ENCODE results near the gene ETV3. TPM values are rescaled to one million over a fixed set of nuclear protein-coding genes. Genes with fewer than 3 reads are reported as not detected.

The ETV3 gene
- total and polyA plus RNA-seq, 2 of the 13 experiments (the other 11 are each of a cell fraction or from before 2014, with no cell fraction given), result 4.2 to 5.8 TPM

- ChIA-PET CTCF (ENCODE audit: low intra/inter-chr PET ratio, low total read pairs) (no interaction called here), POLR2A (no interaction called here)
- no peak overlapping the region for H3K27ac ChIP-seq (ENCODE audit: extremely low read length, insufficient read depth, low read length)
- no TSS peak for BruUV-seq (replicated peaks)
- no peaks in the 10 kb centered on the region; a peak in 1 of 5 replicates for H3K27me3 ChIP-seq (ENCODE audit: control insufficient read depth in 1 of 2, insufficient read depth in 2 of 2, low read length in 2 of 2)
- no peak overlapping the region for H2AFZ ChIP-seq (ENCODE audit: low read length)
- in situ Hi-C loops (cut with HindIII; ENCODE audit: extremely low pct_ligation_motif_present, low pct_unique_long_range_greater_than_20kb), result no loop called here
- H3K4me1 ChIP-seq (ENCODE audit: insufficient read depth, low read length), result peaks cover 33% of the 10 kb centered on the region
- no peaks in the 10 kb centered on the region for H3K9me3 ChIP-seq (ENCODE audit: low read length)
- intact Hi-C loops (cut with micrococcal nuclease; ENCODE audit: unreplicated experiment), result loop anchor here (5.0 kb wide), 1 partner anchor 43 kb away; no protein-coding TSS in a partner anchor
- no peak for DNase-seq (ENCODE audit: low spot score)
- peaks cover 21% of the 10 kb centered on the region for H3K79me2 ChIP-seq (ENCODE audit: insufficient read depth, low read length)
- H3K9ac ChIP-seq (ENCODE audit: insufficient read depth, low read depth, low read length), result no peak overlapping the region
- H3K4me3 ChIP-seq (replicated peaks in 1 of 3; ENCODE audit: insufficient read depth in 1 of 3, low read depth in 2 of 3, low read length in 3 of 3), result no peak overlapping the region
- WGBS (ENCODE audit: low lambda C conversion rate), result 98% methylated on average over 2 of the region's 2 CpGs
- H3K36me3 ChIP-seq (replicated peaks in 1 of 2; ENCODE audit: control insufficient read depth in 1 of 2, insufficient read depth in 2 of 2, low read length in 2 of 2), result peaks cover 18 to 59% of the 10 kb centered on the region in 2 experiments
- FAIRE-seq, result no peak
- no peak for ATAC-seq
- H4K20me1 ChIP-seq (ENCODE audit: insufficient read depth, low read length), result peaks cover 9% of the 10 kb centered on the region; the same call in 1 of the 2 replicates
- no peak overlapping the region for H3K4me2 ChIP-seq (ENCODE audit: low read depth, low read length)
- TF ChIP-seq ZNF747 (CRISPR knock-in tag; IDR thresholded peaks at IDR 0.05; ENCODE audit: borderline replicate concordance) (no peak), ZNF225 (CRISPR knock-in tag; IDR thresholded peaks at IDR 0.05) (no peak), HINFP (CRISPR knock-in tag; IDR thresholded peaks at IDR 0.05; ENCODE audit: low read depth) (no peak), CSRNP2 (CRISPR knock-in tag; conservative IDR thresholded peaks at IDR 0.05; ENCODE audit: low read depth) (no peak), KDM4B (CRISPR knock-in tag; IDR thresholded peaks at IDR 0.05) (no peak)
- TF ChIP-seq, protein P1, sequence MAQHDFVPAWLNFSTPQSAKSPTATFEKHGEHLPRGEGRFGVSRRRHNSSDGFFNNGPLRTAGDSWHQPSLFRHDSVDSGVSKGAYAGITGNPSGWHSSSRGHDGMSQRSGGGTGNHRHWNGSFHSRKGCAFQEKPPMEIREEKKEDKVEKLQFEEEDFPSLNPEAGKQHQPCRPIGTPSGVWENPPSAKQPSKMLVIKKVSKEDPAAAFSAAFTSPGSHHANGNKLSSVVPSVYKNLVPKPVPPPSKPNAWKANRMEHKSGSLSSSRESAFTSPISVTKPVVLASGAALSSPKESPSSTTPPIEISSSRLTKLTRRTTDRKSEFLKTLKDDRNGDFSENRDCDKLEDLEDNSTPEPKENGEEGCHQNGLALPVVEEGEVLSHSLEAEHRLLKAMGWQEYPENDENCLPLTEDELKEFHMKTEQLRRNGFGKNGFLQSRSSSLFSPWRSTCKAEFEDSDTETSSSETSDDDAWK (CRISPR knock-in tag; IDR thresholded peaks at IDR 0.05), result no peak
- TF ChIP-seq, protein P2, sequence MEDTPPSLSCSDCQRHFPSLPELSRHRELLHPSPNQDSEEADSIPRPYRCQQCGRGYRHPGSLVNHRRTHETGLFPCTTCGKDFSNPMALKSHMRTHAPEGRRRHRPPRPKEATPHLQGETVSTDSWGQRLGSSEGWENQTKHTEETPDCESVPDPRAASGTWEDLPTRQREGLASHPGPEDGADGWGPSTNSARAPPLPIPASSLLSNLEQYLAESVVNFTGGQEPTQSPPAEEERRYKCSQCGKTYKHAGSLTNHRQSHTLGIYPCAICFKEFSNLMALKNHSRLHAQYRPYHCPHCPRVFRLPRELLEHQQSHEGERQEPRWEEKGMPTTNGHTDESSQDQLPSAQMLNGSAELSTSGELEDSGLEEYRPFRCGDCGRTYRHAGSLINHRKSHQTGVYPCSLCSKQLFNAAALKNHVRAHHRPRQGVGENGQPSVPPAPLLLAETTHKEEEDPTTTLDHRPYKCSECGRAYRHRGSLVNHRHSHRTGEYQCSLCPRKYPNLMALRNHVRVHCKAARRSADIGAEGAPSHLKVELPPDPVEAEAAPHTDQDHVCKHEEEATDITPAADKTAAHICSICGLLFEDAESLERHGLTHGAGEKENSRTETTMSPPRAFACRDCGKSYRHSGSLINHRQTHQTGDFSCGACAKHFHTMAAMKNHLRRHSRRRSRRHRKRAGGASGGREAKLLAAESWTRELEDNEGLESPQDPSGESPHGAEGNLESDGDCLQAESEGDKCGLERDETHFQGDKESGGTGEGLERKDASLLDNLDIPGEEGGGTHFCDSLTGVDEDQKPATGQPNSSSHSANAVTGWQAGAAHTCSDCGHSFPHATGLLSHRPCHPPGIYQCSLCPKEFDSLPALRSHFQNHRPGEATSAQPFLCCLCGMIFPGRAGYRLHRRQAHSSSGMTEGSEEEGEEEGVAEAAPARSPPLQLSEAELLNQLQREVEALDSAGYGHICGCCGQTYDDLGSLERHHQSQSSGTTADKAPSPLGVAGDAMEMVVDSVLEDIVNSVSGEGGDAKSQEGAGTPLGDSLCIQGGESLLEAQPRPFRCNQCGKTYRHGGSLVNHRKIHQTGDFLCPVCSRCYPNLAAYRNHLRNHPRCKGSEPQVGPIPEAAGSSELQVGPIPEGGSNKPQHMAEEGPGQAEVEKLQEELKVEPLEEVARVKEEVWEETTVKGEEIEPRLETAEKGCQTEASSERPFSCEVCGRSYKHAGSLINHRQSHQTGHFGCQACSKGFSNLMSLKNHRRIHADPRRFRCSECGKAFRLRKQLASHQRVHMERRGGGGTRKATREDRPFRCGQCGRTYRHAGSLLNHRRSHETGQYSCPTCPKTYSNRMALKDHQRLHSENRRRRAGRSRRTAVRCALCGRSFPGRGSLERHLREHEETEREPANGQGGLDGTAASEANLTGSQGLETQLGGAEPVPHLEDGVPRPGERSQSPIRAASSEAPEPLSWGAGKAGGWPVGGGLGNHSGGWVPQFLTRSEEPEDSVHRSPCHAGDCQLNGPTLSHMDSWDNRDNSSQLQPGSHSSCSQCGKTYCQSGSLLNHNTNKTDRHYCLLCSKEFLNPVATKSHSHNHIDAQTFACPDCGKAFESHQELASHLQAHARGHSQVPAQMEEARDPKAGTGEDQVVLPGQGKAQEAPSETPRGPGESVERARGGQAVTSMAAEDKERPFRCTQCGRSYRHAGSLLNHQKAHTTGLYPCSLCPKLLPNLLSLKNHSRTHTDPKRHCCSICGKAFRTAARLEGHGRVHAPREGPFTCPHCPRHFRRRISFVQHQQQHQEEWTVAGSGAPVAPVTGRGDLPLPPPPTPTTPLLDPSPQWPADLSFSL (CRISPR knock-in tag; IDR thresholded peaks at IDR 0.05), result no peak
Measured at GRCh38 chr1:157135070-157135469, 3.1 kb downstream of the ETV3 start.
